ENCODE measurements around the gene CSRP3. TPM values are rescaled to one million over a fixed set of nuclear protein-coding genes. Genes with fewer than 3 reads are reported as not detected.

Gene CSRP3
- total and polyA plus RNA-seq, 10 donors, result 0.08 to 0.17 TPM; not detected in 8

GRCh38 chr11:19244621-19245020 lies 42.8 kb upstream of the CSRP3 start:
- intact Hi-C loops (cut with DNase I; ENCODE audit: low total_unique reads), result no loop called here
- WGBS, 5 donors, result 49 to 84% (median 81%) methylated on average over 2 of the region's 2 CpGs
- Histone ChIP-seq H3K4me1 (peaks cover 5 to 53% (median 33%) of the 10 kb centered on the region in 6 donors), H3K4me3 (no peak overlapping the region), H3K27ac (no peak overlapping the region), H3K36me3 (no peaks in the 10 kb centered on the region), H3K27me3 (replicated peaks in 1 of 7) (peaks cover 0 to 72% (median 36%) of the 10 kb centered on the region in 7 donors), H3K9me3 (no peaks in the 10 kb centered on the region)
- TF ChIP-seq CTCF (IDR thresholded peaks at IDR 0.05 in 8 of 11, conservative IDR thresholded peaks at IDR 0.05 in 3 of 11), result no peak
- TF ChIP-seq POLR2A (IDR thresholded peaks at IDR 0.05), result no peak
- no peak for TF ChIP-seq POLR2AphosphoS5 (IDR thresholded peaks at IDR 0.05)
- DNase-seq, result no peak

DNA sequence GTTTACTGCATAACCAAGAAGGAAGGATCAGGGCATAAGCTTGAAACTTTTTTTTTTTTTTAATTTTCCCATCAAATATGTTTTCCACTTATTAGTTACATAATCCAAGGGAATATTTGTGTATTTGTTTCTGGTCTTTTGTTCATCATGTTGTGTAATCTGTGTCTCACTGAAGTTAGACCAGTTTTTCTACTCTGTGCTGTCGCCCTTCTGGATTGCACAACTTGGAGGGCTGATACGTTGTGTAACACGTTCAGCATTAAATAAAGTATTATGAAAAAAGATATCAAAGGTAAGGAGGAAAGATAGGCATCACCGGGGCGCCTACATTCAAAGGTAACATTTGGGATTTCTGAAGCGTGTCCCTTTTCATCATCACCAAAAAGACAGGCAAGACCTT lies 42.3 kb upstream of the CSRP3 start:
- H3K4me1 ChIP-seq, result peaks cover 5 to 54% (median 33%) of the 10 kb centered on the region in 6 donors
- 56 to 90% (median 75%) methylated on average over 6 of the region's 6 CpGs for WGBS, 5 donors
- H3K27me3 ChIP-seq (replicated peaks in 1 of 7), result peaks cover 0 to 77% (median 39%) of the 10 kb centered on the region in 7 donors
- no peak overlapping the region for H3K27ac ChIP-seq
- DNase-seq, result no peak
- H3K36me3 ChIP-seq, result no peaks in the 10 kb centered on the region
- TF ChIP-seq POLR2AphosphoS5 (IDR thresholded peaks at IDR 0.05) (no peak), CTCF (IDR thresholded peaks at IDR 0.05 in 8 of 11, conservative IDR thresholded peaks at IDR 0.05 in 3 of 11) (no peak), POLR2A (IDR thresholded peaks at IDR 0.05) (no peak)
- no peaks in the 10 kb centered on the region for H3K9me3 ChIP-seq
- no peak overlapping the region for H3K4me3 ChIP-seq
- intact Hi-C loops (cut with DNase I; ENCODE audit: low total_unique reads), result no loop called here

- intact Hi-C loops (cut with DNase I; ENCODE audit: low total_unique reads), result no loop called here
- peaks cover 0 to 79% (median 44%) of the 10 kb centered on the region in 7 donors for H3K27me3 ChIP-seq (replicated peaks in 1 of 7)
- peaks cover 5 to 54% (median 33%) of the 10 kb centered on the region in 6 donors for H3K4me1 ChIP-seq
- DNase-seq, result no peak
- H3K36me3 ChIP-seq, result no peaks in the 10 kb centered on the region
- no peak overlapping the region for H3K27ac ChIP-seq
- TF ChIP-seq POLR2A (IDR thresholded peaks at IDR 0.05), result no peak
- no peak for TF ChIP-seq POLR2AphosphoS5 (IDR thresholded peaks at IDR 0.05)
- no peak for TF ChIP-seq CTCF (IDR thresholded peaks at IDR 0.05 in 8 of 11, conservative IDR thresholded peaks at IDR 0.05 in 3 of 11)
- H3K9me3 ChIP-seq, result no peaks in the 10 kb centered on the region
- no peak overlapping the region for H3K4me3 ChIP-seq
Measured at GRCh38 chr11:19243613-19244012, 41.8 kb upstream of the CSRP3 start.

DNA sequence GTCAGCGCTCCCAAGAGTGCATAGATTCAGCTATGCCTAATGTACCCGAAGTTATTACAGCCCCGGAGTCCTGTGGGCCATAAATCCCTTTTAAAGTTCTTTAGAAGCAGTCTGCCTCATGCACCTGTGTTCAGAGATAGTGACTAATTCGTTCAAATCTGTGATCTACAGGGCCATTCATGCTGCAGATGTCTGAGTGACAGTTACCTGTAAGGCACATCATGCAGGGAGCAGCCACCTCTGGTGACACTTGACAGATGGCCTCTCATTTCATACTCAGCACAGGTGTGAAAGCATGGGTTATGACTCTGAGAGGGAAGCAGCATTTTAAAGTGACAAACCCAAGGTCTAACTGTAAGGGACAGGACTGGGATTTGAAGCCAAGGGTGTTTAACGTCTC lies 41.4 kb upstream of the CSRP3 start:
- Histone ChIP-seq H3K4me3 (no peak overlapping the region), H3K36me3 (no peaks in the 10 kb centered on the region), H3K27me3 (replicated peaks in 1 of 7) (peaks cover 0 to 79% (median 44%) of the 10 kb centered on the region in 7 donors), H3K9me3 (no peaks in the 10 kb centered on the region), H3K4me1 (peaks cover 5 to 54% (median 33%) of the 10 kb centered on the region in 6 donors), H3K27ac (no peak overlapping the region)
- WGBS, 5 donors, result 66 to 82% (median 76%) methylated on average over 5 of the region's 5 CpGs
- intact Hi-C loops (cut with DNase I; ENCODE audit: low total_unique reads), result no loop called here
- TF ChIP-seq POLR2A (IDR thresholded peaks at IDR 0.05) (no peak), CTCF (IDR thresholded peaks at IDR 0.05 in 8 of 11, conservative IDR thresholded peaks at IDR 0.05 in 3 of 11) (no peak), POLR2AphosphoS5 (IDR thresholded peaks at IDR 0.05) (no peak)
- DNase-seq, result no peak

Data from spleen (tissue), 11 donors.